Neural progenitor cell (in vitro differentiated cells): ENCODE measurements around the gene TNS3. TPM values are rescaled to one million over a fixed set of nuclear protein-coding genes. Genes with fewer than 3 reads are reported as not detected.

Experiments used
- DNase-seq: peaks from one replicate; pipeline ENCODE4 v3.0.0-alpha.2; 2016; ENCODE audit warnings: low spot score
- H2AFZ ChIP-seq: fragments of 200-600 bp; sonication (generic); replicated peaks from 2 replicates; pipeline ENCODE4 v1.6.1; 2016; ENCODE audit warnings: antibody characterized with exemption
- H3F3A ChIP-seq: fragments of 200-600 bp; sonication (generic); 2 replicates; pipeline ENCODE4 v1.6.1; 2016; ENCODE audit warnings: antibody characterized with exemption, low read depth
- H3K27ac ChIP-seq: fragments of 200-600 bp; sonication (generic); 2 replicates; pipeline ENCODE4 v1.5.1; 2016; ENCODE audit warnings: mild to moderate bottlenecking
- H3K27me3 ChIP-seq: fragments of 200-600 bp; sonication (generic); 2 replicates; pipeline ENCODE4 v1.6.1; 2016; ENCODE audit warnings: mild to moderate bottlenecking, moderate library complexity
- H3K36me3 ChIP-seq: fragments of 200-600 bp; sonication (generic); 2 replicates; pipeline ENCODE4 v1.5.1; 2016
- H3K4me1 ChIP-seq: fragments of 200-600 bp; sonication (generic); 2 replicates; pipeline ENCODE4 v1.6.1; 2016; ENCODE audit warnings: mixed run types
- H3K4me2 ChIP-seq: fragments of 200-600 bp; sonication (generic); 2 replicates; pipeline ENCODE4 v1.6.1; 2016
- H3K4me3 ChIP-seq: fragments of 200-600 bp; sonication (generic); 2 replicates; pipeline ENCODE4 v1.5.1; 2016
- H3K79me2 ChIP-seq: fragments of 200-600 bp; sonication (generic); 2 replicates; pipeline ENCODE4 v1.6.1; 2016; ENCODE audit warnings: low read depth
- H3K9ac ChIP-seq: fragments of 200-600 bp; sonication (generic); 2 replicates; pipeline ENCODE4 v1.6.1; 2016
- H3K9me3 ChIP-seq: fragments of 200-600 bp; sonication (generic); 2 replicates; pipeline ENCODE4 v1.5.1; 2016; ENCODE audit warnings: low read depth
- H4K20me1 ChIP-seq: fragments of 200-600 bp; sonication (generic); 2 replicates; pipeline ENCODE4 v1.6.1; 2016; ENCODE audit warnings: low read depth
- H3K27ac Mint-ChIP-seq: 3 replicates; pipeline ENCODE4 v1.8.0; 2021; ENCODE audit warnings: mixed read lengths
- H3K27me3 Mint-ChIP-seq: 2 replicates; pipeline ENCODE4 v1.8.0; 2022; ENCODE audit warnings: low read depth, mild to moderate bottlenecking, inconsistent platforms, moderate library complexity, mixed read lengths; ENCODE audit not compliant: insufficient read depth
- H3K36me3 Mint-ChIP-seq: 3 replicates; pipeline ENCODE4 v1.8.0; 2021; ENCODE audit warnings: mixed read lengths
- H3K4me1 Mint-ChIP-seq: 3 replicates; pipeline ENCODE4 v1.8.0; 2021; ENCODE audit warnings: mixed read lengths
- H3K4me3 Mint-ChIP-seq: 3 replicates; pipeline ENCODE4 v1.8.0; 2021; ENCODE audit warnings: mild to moderate bottlenecking, moderate library complexity, mixed read lengths
- H3K9me3 Mint-ChIP-seq: 3 replicates; pipeline ENCODE4 v1.8.0; 2020; ENCODE audit warnings: mixed read lengths
- CTCF ChIP-seq: fragments of 200-600 bp; sonication (generic); IDR thresholded peaks from 2 replicates; pipeline ENCODE4 v1.5.1; 2017; ENCODE audit warnings: antibody characterized with exemption, mild to moderate bottlenecking
- EZH2 ChIP-seq: fragments of 200-600 bp; sonication (generic); IDR thresholded peaks from 2 replicates; pipeline ENCODE4 v1.6.1; 2017; ENCODE audit warnings: antibody characterized with exemption, mild to moderate bottlenecking, moderate library complexity
- EZH2phosphoT487 ChIP-seq: fragments of 200-600 bp; sonication (generic); IDR thresholded peaks from 2 replicates; pipeline ENCODE4 v1.6.1; 2017; ENCODE audit warnings: antibody characterized with exemption
- total RNA-seq: library from RNA; depleted of rRNA; stranded (reverse); fragments of >200 nt; gene quantifications from 2 replicates; pipeline ENCODE4 v1.2.3, GENCODE V29; 2015; ENCODE audit warnings: low replicate concordance

TNS3 gene
- total RNA-seq, 1 donor from 2014 or later = 15.0 TPM

GRCh38 chr7:47358357-47358756, 223.6 kb downstream of the TNS3 start:
- Mint-ChIP-seq H3K4me3 (no peak overlapping the region), H3K36me3 (no peaks in the 10 kb centered on the region), H3K27ac (no peak overlapping the region), H3K9me3 (no peaks in the 10 kb centered on the region), H3K4me1 (peaks cover 3% of the 10 kb centered on the region), H3K27me3 (no peaks in the 10 kb centered on the region)
- no peaks in the 10 kb centered on the region for H3K9me3 ChIP-seq
- no peaks in the 10 kb centered on the region for H3F3A ChIP-seq
- H3K4me1 ChIP-seq = no peaks in the 10 kb centered on the region
- TF ChIP-seq EZH2phosphoT487 = no peak
- TF ChIP-seq EZH2 = no peak
- TF ChIP-seq CTCF = no peak
- DNase-seq = no peak
- H3K79me2 ChIP-seq = no peaks in the 10 kb centered on the region
- no peaks in the 10 kb centered on the region for H4K20me1 ChIP-seq
- H2AFZ ChIP-seq = no peak overlapping the region
- no peak overlapping the region for H3K27ac ChIP-seq
- no peak overlapping the region for H3K4me2 ChIP-seq
- H3K36me3 ChIP-seq = no peaks in the 10 kb centered on the region
- no peak overlapping the region for H3K9ac ChIP-seq
- H3K4me3 ChIP-seq = no peak overlapping the region
- H3K27me3 ChIP-seq = no peaks in the 10 kb centered on the region

- no peaks in the 10 kb centered on the region for H3K36me3 Mint-ChIP-seq
- no peaks in the 10 kb centered on the region for H3K4me1 ChIP-seq
- TF ChIP-seq EZH2phosphoT487 (no peak), EZH2 (no peak)
- no peak overlapping the region for H3K4me3 Mint-ChIP-seq
- H3K4me1 Mint-ChIP-seq = peaks cover 3% of the 10 kb centered on the region
- no peaks in the 10 kb centered on the region for H3K9me3 ChIP-seq
- no peak overlapping the region for H3K27ac ChIP-seq
- no peak overlapping the region for H3K4me2 ChIP-seq
- no peaks in the 10 kb centered on the region for H3K27me3 Mint-ChIP-seq
- no peaks in the 10 kb centered on the region for H4K20me1 ChIP-seq
- no peak overlapping the region for H3K9ac ChIP-seq
- no peaks in the 10 kb centered on the region for H3F3A ChIP-seq
- H3K4me3 ChIP-seq = no peak overlapping the region
- DNase-seq = no peak
- H3K36me3 ChIP-seq = no peaks in the 10 kb centered on the region
- no peak overlapping the region for H2AFZ ChIP-seq
- H3K27me3 ChIP-seq = no peaks in the 10 kb centered on the region
- H3K27ac Mint-ChIP-seq = no peak overlapping the region
- no peaks in the 10 kb centered on the region for H3K79me2 ChIP-seq
- no peaks in the 10 kb centered on the region for H3K9me3 Mint-ChIP-seq
These were observed 224.0 kb downstream of the TNS3 start for GRCh38 chr7:47357863-47358262.

GRCh38 chr7:47357361-47357760, 224.6 kb downstream of the TNS3 start:
- Mint-ChIP-seq H3K36me3 (no peaks in the 10 kb centered on the region), H3K27me3 (no peaks in the 10 kb centered on the region), H3K4me1 (peaks cover 3% of the 10 kb centered on the region), H3K27ac (no peak overlapping the region), H3K9me3 (no peaks in the 10 kb centered on the region), H3K4me3 (no peak overlapping the region)
- Histone ChIP-seq H3F3A (no peaks in the 10 kb centered on the region), H3K4me2 (no peak overlapping the region), H3K9me3 (no peaks in the 10 kb centered on the region), H3K9ac (no peak overlapping the region), H3K4me1 (no peaks in the 10 kb centered on the region), H4K20me1 (no peaks in the 10 kb centered on the region), H3K79me2 (no peaks in the 10 kb centered on the region), H3K36me3 (no peaks in the 10 kb centered on the region), H3K27ac (no peak overlapping the region), H2AFZ (no peak overlapping the region), H3K27me3 (no peaks in the 10 kb centered on the region), H3K4me3 (no peak overlapping the region)
- TF ChIP-seq EZH2 (no peak), EZH2phosphoT487 (no peak), CTCF (no peak)
- DNase-seq = no peak

GRCh38 chr7:47356261-47356660, 225.7 kb downstream of the TNS3 start:
- H3F3A ChIP-seq = no peaks in the 10 kb centered on the region
- H3K4me2 ChIP-seq = no peak overlapping the region
- H3K9ac ChIP-seq = no peak overlapping the region
- no peak overlapping the region for H3K27ac Mint-ChIP-seq
- no peak overlapping the region for H3K4me3 ChIP-seq
- H3K27ac ChIP-seq = no peak overlapping the region
- no peaks in the 10 kb centered on the region for H3K27me3 Mint-ChIP-seq
- H4K20me1 ChIP-seq = no peaks in the 10 kb centered on the region
- DNase-seq = no peak
- H3K9me3 Mint-ChIP-seq = no peaks in the 10 kb centered on the region
- H3K9me3 ChIP-seq = no peaks in the 10 kb centered on the region
- H3K27me3 ChIP-seq = no peaks in the 10 kb centered on the region
- H3K4me1 ChIP-seq = no peaks in the 10 kb centered on the region
- peaks cover 5% of the 10 kb centered on the region for H3K4me1 Mint-ChIP-seq
- H3K36me3 ChIP-seq = no peaks in the 10 kb centered on the region
- H3K36me3 Mint-ChIP-seq = no peaks in the 10 kb centered on the region
- no peaks in the 10 kb centered on the region for H3K79me2 ChIP-seq
- H3K4me3 Mint-ChIP-seq = no peak overlapping the region
- H2AFZ ChIP-seq = no peak overlapping the region
- TF ChIP-seq EZH2 (no peak), EZH2phosphoT487 (no peak), CTCF (no peak)
